Smooth muscle cell (in vitro differentiated cells): ENCODE data around the gene VWA5B2. TPM values are rescaled to one million over a fixed set of nuclear protein-coding genes. Genes with fewer than 3 reads are reported as not detected.
A peak's percentile ranks its signal among the peaks of the same experiment; 100 is the strongest.

Source experiments
- DNase-seq: peaks from one replicate; lab custom pipeline; 2025; ENCODE audit not compliant: unreplicated experiment; lab: John Stamatoyannopoulos, UW
- H2AFZ ChIP-seq: fragments of 200-600 bp; sonication (generic); 2 replicates; pipeline ENCODE4 v1.6.0; 2016; ENCODE audit warnings: antibody characterized with exemption, low read depth, mild to moderate bottlenecking
- H3F3A ChIP-seq: fragments of 200-600 bp; sonication (generic); 2 replicates; pipeline ENCODE4 v1.6.0; 2017; ENCODE audit warnings: antibody characterized with exemption, low read depth
- H3K27ac ChIP-seq: fragments of 200-600 bp; sonication (generic); 2 replicates; pipeline ENCODE4 v1.5.1; 2016; ENCODE audit warnings: low read depth, mild to moderate bottlenecking
- H3K27me3 ChIP-seq: fragments of 200-600 bp; sonication (generic); 2 replicates; pipeline ENCODE4 v1.6.1; 2016; ENCODE audit warnings: low read depth, mild to moderate bottlenecking
- H3K36me3 ChIP-seq: fragments of 200-600 bp; sonication (generic); 2 replicates; pipeline ENCODE4 v1.5.1; 2016; ENCODE audit warnings: low read depth
- H3K4me1 ChIP-seq: fragments of 200-600 bp; sonication (generic); 2 replicates; pipeline ENCODE4 v1.5.1; 2016; ENCODE audit warnings: low read depth
- H3K4me2 ChIP-seq: fragments of 200-600 bp; sonication (generic); 2 replicates; pipeline ENCODE4 v1.6.0; 2016; ENCODE audit warnings: mild to moderate bottlenecking
- H3K4me3 ChIP-seq: fragments of 200-600 bp; sonication (generic); 2 replicates; pipeline ENCODE4 v1.5.1; 2016; ENCODE audit warnings: mild to moderate bottlenecking
- H3K79me2 ChIP-seq: fragments of 200-600 bp; sonication (generic); 2 replicates; pipeline ENCODE4 v1.6.0; 2016; ENCODE audit warnings: low read depth, mild to moderate bottlenecking
- H3K9ac ChIP-seq: fragments of 200-600 bp; sonication (generic); 2 replicates; pipeline ENCODE4 v1.6.0; 2016; ENCODE audit warnings: low read depth
- H3K9me3 ChIP-seq: fragments of 200-600 bp; sonication (generic); replicated peaks from 2 replicates; pipeline ENCODE4 v1.5.1; 2016; ENCODE audit warnings: low read depth
- H4K20me1 ChIP-seq: fragments of 200-600 bp; sonication (generic); 2 replicates; pipeline ENCODE4 v1.6.0; 2016; ENCODE audit warnings: low read depth
- CTCF ChIP-seq: fragments of 200-600 bp; sonication (generic); IDR thresholded peaks from 2 replicates; pipeline ENCODE4 v1.5.1; 2017; ENCODE audit warnings: borderline replicate concordance, mild to moderate bottlenecking, antibody characterized with exemption; ENCODE audit not compliant: insufficient read depth, poor library complexity, severe bottlenecking
- WGBS: methylation state at CpG from one replicate; pipeline ENCODE4 v1.1.7; 2016; ENCODE audit warnings: low lambda C conversion rate; 5-methylcytosine and 5-hydroxymethylcytosine counted together
- polyA plus RNA-seq: library from polyadenylated mRNA; unstranded; fragments of >200 nt; fragmentation: Nextera tagmentation; extraction: Ambion mirVana; gene quantifications from 2 replicates; pipeline ENCODE4 v1.2.1, GENCODE V29; 2016
- total RNA-seq: library from RNA; depleted of rRNA; stranded (reverse); fragments of >200 nt; gene quantifications from 2 replicates; pipeline ENCODE4 v1.2.3, GENCODE V29; 2014

VWA5B2 gene
- total and polyA plus RNA-seq, 2 experiments from 2014 or later, result not detected

GRCh38 chr3:184240384-184241140 is 11.2 kb downstream of the VWA5B2 start:
- WGBS, result 81% methylated on average over 4 of the region's 4 CpGs
- no peak for TF ChIP-seq CTCF
- DNase-seq, result no peak
- Histone ChIP-seq H2AFZ (no peak overlapping the region), H3K79me2 (no peaks in the 10 kb centered on the region), H4K20me1 (peaks cover 27% of the 10 kb centered on the region), H3K4me1 (no peaks in the 10 kb centered on the region), H3K36me3 (no peaks in the 10 kb centered on the region), H3K27me3 (no peaks in the 10 kb centered on the region), H3F3A (no peaks in the 10 kb centered on the region), H3K9ac (no peak overlapping the region), H3K4me2 (no peak overlapping the region), H3K27ac (no peak overlapping the region), H3K4me3 (no peak overlapping the region), H3K9me3 (no peaks in the 10 kb centered on the region)

GRCh38 chr3:184241141-184241446 is 11.7 kb downstream of the VWA5B2 start:
- H3K4me3 ChIP-seq, result no peak overlapping the region
- no peaks in the 10 kb centered on the region for H3F3A ChIP-seq
- H4K20me1 ChIP-seq, result peaks cover 27% of the 10 kb centered on the region
- no peaks in the 10 kb centered on the region for H3K36me3 ChIP-seq
- no peak for DNase-seq
- H3K4me1 ChIP-seq, result no peaks in the 10 kb centered on the region
- no peak overlapping the region for H3K9ac ChIP-seq
- WGBS, result 72% methylated on average over 17 of the region's 17 CpGs
- no peaks in the 10 kb centered on the region for H3K27me3 ChIP-seq
- H3K9me3 ChIP-seq, result no peaks in the 10 kb centered on the region
- H3K27ac ChIP-seq, result no peak overlapping the region
- H2AFZ ChIP-seq, result no peak overlapping the region
- no peak overlapping the region for H3K4me2 ChIP-seq
- no peak for TF ChIP-seq CTCF
- no peaks in the 10 kb centered on the region for H3K79me2 ChIP-seq

- 54% methylated on average over 44 of the region's 46 CpGs for WGBS
- DNase-seq, result no peak
Measured at GRCh38 chr3:184241447-184242296, 12.3 kb downstream of the VWA5B2 start.

More at GRCh38 chr3:184241447-184242296, 12.3 kb downstream of the VWA5B2 start:
- Histone ChIP-seq H3K79me2 (no peaks in the 10 kb centered on the region), H3K4me1 (no peaks in the 10 kb centered on the region), H3K27ac (no peak overlapping the region), H3K9me3 (no peaks in the 10 kb centered on the region), H3F3A (no peaks in the 10 kb centered on the region), H3K4me3 (no peak overlapping the region), H3K36me3 (no peaks in the 10 kb centered on the region), H4K20me1 (peaks cover 27% of the 10 kb centered on the region), H2AFZ (no peak overlapping the region), H3K27me3 (no peaks in the 10 kb centered on the region), H3K9ac (no peak overlapping the region), H3K4me2 (no peak overlapping the region)
- TF ChIP-seq CTCF, result peak; percentile 20
